Measurements from ENCODE around the gene LAMTOR3. TPM values are rescaled to one million over a fixed set of nuclear protein-coding genes. Genes with fewer than 3 reads are reported as not detected.

Gene LAMTOR3
- total and polyA plus RNA-seq, 2 experiments from 2014 or later = 40.8 to 64.5 TPM

DNA sequence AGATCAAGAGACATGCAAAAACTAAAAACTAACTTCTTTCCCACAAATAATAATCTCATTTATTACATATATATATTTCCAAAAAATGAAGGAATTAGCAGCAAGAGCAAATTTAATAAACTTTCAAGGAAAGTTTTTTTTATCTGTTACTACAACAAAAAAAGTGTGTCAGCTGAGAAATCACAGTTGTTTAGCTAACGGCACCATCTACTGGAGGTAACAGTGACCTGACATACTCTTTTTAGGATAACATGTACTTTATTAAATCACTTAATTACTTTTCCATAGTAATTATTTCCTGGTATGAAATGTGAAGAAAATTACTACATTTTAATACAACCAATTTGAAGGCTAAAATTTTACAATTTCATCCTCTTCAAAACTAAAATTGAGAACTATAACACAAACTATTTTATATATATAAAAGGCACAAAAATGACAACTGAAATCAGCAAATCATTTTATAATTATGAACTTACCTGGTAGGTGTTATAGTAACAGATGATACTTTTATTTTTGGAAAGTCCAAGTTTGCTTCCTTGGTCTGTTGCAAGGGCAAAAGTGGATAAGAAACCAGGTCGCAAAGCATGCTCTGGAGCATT, 9.1 kb downstream of the LAMTOR3 start (continued):
- TF ChIP-seq ZNF462 (CRISPR knock-in tag; IDR thresholded peaks at IDR 0.05) = no peak

DNA sequence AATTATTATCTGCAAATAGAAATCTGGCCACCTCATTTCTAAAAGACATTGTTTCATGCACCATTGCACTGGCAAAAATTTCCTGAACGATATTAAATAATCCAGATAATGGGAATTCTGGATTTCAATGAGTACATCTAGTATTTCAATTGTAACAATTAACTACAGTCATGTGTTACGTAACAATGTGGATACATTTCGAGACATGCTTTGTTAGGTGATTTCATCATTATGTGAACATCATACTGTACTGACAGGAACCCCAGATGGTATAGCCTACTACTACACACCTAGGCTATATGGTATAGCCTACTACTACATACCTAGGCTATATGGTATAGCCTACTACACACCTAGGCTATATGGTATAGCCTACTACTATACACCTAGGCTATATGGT, 14.8 kb downstream of the LAMTOR3 start:
- Mint-ChIP-seq H3K27me3 (ENCODE audit: insufficient read depth, low read depth, poor library complexity) (no peaks in the 10 kb centered on the region), H3K36me3 (ENCODE audit: low read depth) (peaks cover 8% of the 10 kb centered on the region; the same call in 2 of the 3 replicates), H3K4me3 (no peak overlapping the region), H3K27ac (no peak overlapping the region), H3K4me1 (no peaks in the 10 kb centered on the region), H3K9me3 (no peaks in the 10 kb centered on the region)
- Histone ChIP-seq H3K4me2 (no peak overlapping the region), H2AFZ (no peak overlapping the region), H4K20me1 (replicated peaks; ENCODE audit: insufficient read depth) (no peaks in the 10 kb centered on the region), H3K36me3 (ENCODE audit: insufficient read depth) (no peaks in the 10 kb centered on the region), H3K79me2 (replicated peaks; ENCODE audit: insufficient read depth) (no peaks in the 10 kb centered on the region), H3K9me2 (ENCODE audit: insufficient read depth) (no peaks in the 10 kb centered on the region), H3K4me3 (no peak overlapping the region), H3K27me3 (ENCODE audit: insufficient read depth) (no peaks in the 10 kb centered on the region), H3K27ac (ENCODE audit: low read depth) (no peak overlapping the region), H3F3A (replicated peaks; ENCODE audit: low read depth) (no peaks in the 10 kb centered on the region), H3K4me1 (ENCODE audit: insufficient read depth) (no peaks in the 10 kb centered on the region)
- DNase-seq (ENCODE audit: low spot score) (no peak), ATAC-seq (no peak)
- TF ChIP-seq ETS1 (IDR thresholded peaks at IDR 0.05) (no peak), EZH2phosphoT487 (IDR thresholded peaks at IDR 0.05; ENCODE audit: unreplicated experiment) (no peak), POLR2AphosphoS5 (IDR thresholded peaks at IDR 0.05; ENCODE audit: low read depth) (no peak), CREB1 (CRISPR knock-in tag; IDR thresholded peaks at IDR 0.05; ENCODE audit: low read depth) (no peak), NANOG (IDR thresholded peaks at IDR 0.05; ENCODE audit: borderline replicate concordance) (no peak), ZNF114 (CRISPR knock-in tag; IDR thresholded peaks at IDR 0.05) (no peak)
- TF ChIP-seq, protein P1, sequence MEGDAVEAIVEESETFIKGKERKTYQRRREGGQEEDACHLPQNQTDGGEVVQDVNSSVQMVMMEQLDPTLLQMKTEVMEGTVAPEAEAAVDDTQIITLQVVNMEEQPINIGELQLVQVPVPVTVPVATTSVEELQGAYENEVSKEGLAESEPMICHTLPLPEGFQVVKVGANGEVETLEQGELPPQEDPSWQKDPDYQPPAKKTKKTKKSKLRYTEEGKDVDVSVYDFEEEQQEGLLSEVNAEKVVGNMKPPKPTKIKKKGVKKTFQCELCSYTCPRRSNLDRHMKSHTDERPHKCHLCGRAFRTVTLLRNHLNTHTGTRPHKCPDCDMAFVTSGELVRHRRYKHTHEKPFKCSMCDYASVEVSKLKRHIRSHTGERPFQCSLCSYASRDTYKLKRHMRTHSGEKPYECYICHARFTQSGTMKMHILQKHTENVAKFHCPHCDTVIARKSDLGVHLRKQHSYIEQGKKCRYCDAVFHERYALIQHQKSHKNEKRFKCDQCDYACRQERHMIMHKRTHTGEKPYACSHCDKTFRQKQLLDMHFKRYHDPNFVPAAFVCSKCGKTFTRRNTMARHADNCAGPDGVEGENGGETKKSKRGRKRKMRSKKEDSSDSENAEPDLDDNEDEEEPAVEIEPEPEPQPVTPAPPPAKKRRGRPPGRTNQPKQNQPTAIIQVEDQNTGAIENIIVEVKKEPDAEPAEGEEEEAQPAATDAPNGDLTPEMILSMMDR (conservative IDR thresholded peaks at IDR 0.05; ENCODE audit: low read depth in 2 of 2) = no peak

All from GM23338 (cell line).